Measurements from ENCODE around the gene ITGA8. TPM values are rescaled to one million over a fixed set of nuclear protein-coding genes. Genes with fewer than 3 reads are reported as not detected.

The ITGA8 gene
- total and polyA plus RNA-seq, 9 of the 15 experiments (the other 6 are each of a cell fraction or from before 2014, with no cell fraction given): 0.01 to 0.07 (median 0.04) TPM; not detected in 5

DNA sequence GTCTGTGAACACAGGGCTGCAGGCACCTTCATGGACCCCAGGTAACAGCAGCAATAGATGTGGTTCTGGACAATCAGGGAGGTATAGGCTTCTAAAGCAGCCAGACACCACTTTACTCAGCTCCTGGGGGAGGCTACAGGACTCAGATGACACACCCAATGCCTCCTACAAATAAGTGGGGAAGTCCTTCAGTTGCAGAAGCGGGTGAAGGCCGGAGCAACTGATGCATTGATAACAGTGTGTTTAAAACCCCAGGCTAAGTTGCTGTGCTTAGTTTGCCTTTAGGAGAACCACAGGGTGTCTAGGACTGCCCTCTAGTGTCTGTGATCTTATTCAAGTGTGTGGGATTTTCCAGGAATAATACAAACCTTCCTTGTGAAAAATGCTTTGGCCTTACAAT, 5.9 kb upstream of the ITGA8 start (continued):
- TF ChIP-seq, protein P1, sequence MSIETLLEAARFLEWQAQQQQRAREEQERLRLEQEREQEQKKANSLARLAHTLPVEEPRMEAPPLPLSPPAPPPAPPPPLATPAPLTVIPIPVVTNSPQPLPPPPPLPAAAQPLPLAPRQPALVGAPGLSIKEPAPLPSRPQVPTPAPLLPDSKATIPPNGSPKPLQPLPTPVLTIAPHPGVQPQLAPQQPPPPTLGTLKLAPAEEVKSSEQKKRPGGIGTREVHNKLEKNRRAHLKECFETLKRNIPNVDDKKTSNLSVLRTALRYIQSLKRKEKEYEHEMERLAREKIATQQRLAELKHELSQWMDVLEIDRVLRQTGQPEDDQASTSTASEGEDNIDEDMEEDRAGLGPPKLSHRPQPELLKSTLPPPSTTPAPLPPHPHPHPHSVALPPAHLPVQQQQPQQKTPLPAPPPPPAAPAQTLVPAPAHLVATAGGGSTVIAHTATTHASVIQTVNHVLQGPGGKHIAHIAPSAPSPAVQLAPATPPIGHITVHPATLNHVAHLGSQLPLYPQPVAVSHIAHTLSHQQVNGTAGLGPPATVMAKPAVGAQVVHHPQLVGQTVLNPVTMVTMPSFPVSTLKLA (conservative IDR thresholded peaks at IDR 0.05): no peak
- no peak for TF ChIP-seq FOXK1 (CRISPR knock-in tag; IDR thresholded peaks at IDR 0.05; ENCODE audit: borderline replicate concordance)
- TF ChIP-seq SREBF2 (CRISPR knock-in tag; IDR thresholded peaks at IDR 0.05): no peak
- TF ChIP-seq WHSC1 (IDR thresholded peaks at IDR 0.05; ENCODE audit: low read length): no peak
- TF ChIP-seq EP300 (IDR thresholded peaks at IDR 0.05; ENCODE audit: low read length): peak; percentile 27; the same call in 1 of the 2 replicates
- TF ChIP-seq CTBP1 (IDR thresholded peaks at IDR 0.05; ENCODE audit: borderline replicate concordance): peak; percentile 76; the same call in 1 of the 2 replicates
- peak; percentile 45; the same call in 1 of the 2 replicates for TF ChIP-seq STAG1 (CRISPR knock-in tag; IDR thresholded peaks at IDR 0.05; ENCODE audit: borderline replicate concordance)
- peak in 1 of 2 experiments; percentile 61; a peak in 1 of 3 replicates for TF ChIP-seq CBX3 (IDR thresholded peaks at IDR 0.05; ENCODE audit: borderline replicate concordance in 1 of 2, low read length in 2 of 2)
- TF ChIP-seq ZNF57 (CRISPR knock-in tag; IDR thresholded peaks at IDR 0.05): no peak
- no peak for TF ChIP-seq SLC30A9 (CRISPR knock-in tag; IDR thresholded peaks at IDR 0.05)
- TF ChIP-seq STAT5A (IDR thresholded peaks at IDR 0.05; ENCODE audit: borderline replicate concordance, low read length): no peak
- TF ChIP-seq, protein P2, sequence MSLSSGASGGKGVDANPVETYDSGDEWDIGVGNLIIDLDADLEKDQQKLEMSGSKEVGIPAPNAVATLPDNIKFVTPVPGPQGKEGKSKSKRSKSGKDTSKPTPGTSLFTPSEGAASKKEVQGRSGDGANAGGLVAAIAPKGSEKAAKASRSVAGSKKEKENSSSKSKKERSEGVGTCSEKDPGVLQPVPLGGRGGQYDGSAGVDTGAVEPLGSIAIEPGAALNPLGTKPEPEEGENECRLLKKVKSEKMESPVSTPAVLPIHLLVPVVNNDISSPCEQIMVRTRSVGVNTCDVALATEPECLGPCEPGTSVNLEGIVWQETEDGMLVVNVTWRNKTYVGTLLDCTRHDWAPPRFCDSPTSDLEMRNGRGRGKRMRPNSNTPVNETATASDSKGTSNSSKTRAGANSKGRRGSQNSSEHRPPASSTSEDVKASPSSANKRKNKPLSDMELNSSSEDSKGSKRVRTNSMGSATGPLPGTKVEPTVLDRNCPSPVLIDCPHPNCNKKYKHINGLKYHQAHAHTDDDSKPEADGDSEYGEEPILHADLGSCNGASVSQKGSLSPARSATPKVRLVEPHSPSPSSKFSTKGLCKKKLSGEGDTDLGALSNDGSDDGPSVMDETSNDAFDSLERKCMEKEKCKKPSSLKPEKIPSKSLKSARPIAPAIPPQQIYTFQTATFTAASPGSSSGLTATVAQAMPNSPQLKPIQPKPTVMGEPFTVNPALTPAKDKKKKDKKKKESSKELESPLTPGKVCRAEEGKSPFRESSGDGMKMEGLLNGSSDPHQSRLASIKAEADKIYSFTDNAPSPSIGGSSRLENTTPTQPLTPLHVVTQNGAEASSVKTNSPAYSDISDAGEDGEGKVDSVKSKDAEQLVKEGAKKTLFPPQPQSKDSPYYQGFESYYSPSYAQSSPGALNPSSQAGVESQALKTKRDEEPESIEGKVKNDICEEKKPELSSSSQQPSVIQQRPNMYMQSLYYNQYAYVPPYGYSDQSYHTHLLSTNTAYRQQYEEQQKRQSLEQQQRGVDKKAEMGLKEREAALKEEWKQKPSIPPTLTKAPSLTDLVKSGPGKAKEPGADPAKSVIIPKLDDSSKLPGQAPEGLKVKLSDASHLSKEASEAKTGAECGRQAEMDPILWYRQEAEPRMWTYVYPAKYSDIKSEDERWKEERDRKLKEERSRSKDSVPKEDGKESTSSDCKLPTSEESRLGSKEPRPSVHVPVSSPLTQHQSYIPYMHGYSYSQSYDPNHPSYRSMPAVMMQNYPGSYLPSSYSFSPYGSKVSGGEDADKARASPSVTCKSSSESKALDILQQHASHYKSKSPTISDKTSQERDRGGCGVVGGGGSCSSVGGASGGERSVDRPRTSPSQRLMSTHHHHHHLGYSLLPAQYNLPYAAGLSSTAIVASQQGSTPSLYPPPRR (CRISPR knock-in tag; IDR thresholded peaks at IDR 0.05; ENCODE audit: borderline replicate concordance): no peak
- TF ChIP-seq MECOM (CRISPR knock-in tag; IDR thresholded peaks at IDR 0.05): no peak
- TF ChIP-seq NCOA2 (IDR thresholded peaks at IDR 0.05; ENCODE audit: partially characterized antibody in 2 of 2): no peak
- no peak for TF ChIP-seq TAF15 (IDR thresholded peaks at IDR 0.05; ENCODE audit: low read depth, low read length)
- TF ChIP-seq, protein P3, sequence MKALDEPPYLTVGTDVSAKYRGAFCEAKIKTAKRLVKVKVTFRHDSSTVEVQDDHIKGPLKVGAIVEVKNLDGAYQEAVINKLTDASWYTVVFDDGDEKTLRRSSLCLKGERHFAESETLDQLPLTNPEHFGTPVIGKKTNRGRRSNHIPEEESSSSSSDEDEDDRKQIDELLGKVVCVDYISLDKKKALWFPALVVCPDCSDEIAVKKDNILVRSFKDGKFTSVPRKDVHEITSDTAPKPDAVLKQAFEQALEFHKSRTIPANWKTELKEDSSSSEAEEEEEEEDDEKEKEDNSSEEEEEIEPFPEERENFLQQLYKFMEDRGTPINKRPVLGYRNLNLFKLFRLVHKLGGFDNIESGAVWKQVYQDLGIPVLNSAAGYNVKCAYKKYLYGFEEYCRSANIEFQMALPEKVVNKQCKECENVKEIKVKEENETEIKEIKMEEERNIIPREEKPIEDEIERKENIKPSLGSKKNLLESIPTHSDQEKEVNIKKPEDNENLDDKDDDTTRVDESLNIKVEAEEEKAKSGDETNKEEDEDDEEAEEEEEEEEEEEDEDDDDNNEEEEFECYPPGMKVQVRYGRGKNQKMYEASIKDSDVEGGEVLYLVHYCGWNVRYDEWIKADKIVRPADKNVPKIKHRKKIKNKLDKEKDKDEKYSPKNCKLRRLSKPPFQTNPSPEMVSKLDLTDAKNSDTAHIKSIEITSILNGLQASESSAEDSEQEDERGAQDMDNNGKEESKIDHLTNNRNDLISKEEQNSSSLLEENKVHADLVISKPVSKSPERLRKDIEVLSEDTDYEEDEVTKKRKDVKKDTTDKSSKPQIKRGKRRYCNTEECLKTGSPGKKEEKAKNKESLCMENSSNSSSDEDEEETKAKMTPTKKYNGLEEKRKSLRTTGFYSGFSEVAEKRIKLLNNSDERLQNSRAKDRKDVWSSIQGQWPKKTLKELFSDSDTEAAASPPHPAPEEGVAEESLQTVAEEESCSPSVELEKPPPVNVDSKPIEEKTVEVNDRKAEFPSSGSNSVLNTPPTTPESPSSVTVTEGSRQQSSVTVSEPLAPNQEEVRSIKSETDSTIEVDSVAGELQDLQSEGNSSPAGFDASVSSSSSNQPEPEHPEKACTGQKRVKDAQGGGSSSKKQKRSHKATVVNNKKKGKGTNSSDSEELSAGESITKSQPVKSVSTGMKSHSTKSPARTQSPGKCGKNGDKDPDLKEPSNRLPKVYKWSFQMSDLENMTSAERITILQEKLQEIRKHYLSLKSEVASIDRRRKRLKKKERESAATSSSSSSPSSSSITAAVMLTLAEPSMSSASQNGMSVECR (CRISPR knock-in tag; IDR thresholded peaks at IDR 0.05): no peak
